Measurements from ENCODE around the gene SH3RF1.

DNA sequence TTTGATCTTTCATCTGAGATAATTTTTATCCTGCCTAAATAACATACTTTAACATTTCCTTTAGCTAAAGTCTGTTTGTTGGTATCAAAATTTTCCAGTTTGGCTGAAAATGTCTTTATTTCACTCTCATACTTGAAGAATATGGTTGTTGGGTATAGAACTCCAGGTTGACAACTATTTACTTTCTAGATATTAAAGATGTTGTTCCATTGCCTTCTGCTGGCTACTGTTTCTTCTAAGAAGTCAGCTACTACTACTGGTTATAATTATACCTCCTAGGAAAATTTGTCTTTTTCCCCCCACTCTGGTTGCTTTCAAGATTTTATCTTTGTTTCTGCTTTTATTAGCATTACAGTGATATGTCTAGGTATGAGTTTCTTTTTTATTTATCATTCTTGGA is 75.7 kb downstream of the SH3RF1 start:
- TF ChIP-seq EZH2 (IDR thresholded peaks at IDR 0.05), result no peak
- TF ChIP-seq, protein P1, sequence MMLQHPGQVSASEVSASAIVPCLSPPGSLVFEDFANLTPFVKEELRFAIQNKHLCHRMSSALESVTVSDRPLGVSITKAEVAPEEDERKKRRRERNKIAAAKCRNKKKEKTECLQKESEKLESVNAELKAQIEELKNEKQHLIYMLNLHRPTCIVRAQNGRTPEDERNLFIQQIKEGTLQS (IDR thresholded peaks at IDR 0.05), result no peak
- TF ChIP-seq, protein P2, sequence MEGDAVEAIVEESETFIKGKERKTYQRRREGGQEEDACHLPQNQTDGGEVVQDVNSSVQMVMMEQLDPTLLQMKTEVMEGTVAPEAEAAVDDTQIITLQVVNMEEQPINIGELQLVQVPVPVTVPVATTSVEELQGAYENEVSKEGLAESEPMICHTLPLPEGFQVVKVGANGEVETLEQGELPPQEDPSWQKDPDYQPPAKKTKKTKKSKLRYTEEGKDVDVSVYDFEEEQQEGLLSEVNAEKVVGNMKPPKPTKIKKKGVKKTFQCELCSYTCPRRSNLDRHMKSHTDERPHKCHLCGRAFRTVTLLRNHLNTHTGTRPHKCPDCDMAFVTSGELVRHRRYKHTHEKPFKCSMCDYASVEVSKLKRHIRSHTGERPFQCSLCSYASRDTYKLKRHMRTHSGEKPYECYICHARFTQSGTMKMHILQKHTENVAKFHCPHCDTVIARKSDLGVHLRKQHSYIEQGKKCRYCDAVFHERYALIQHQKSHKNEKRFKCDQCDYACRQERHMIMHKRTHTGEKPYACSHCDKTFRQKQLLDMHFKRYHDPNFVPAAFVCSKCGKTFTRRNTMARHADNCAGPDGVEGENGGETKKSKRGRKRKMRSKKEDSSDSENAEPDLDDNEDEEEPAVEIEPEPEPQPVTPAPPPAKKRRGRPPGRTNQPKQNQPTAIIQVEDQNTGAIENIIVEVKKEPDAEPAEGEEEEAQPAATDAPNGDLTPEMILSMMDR (IDR thresholded peaks at IDR 0.05 in 2 of 3, conservative IDR thresholded peaks at IDR 0.05 in 1 of 3; ENCODE audit: borderline replicate concordance in 1 of 3, insufficient read depth in 1 of 3, low read depth in 2 of 3, low read length in 2 of 3), result no peak
- no peak for TF ChIP-seq SP1 (IDR thresholded peaks at IDR 0.05; ENCODE audit: low read depth)
- no peak for TF ChIP-seq YY1 (IDR thresholded peaks at IDR 0.05; ENCODE audit: extremely low read depth, insufficient replicate concordance, low read depth, low read length)
- TF ChIP-seq, protein P3, sequence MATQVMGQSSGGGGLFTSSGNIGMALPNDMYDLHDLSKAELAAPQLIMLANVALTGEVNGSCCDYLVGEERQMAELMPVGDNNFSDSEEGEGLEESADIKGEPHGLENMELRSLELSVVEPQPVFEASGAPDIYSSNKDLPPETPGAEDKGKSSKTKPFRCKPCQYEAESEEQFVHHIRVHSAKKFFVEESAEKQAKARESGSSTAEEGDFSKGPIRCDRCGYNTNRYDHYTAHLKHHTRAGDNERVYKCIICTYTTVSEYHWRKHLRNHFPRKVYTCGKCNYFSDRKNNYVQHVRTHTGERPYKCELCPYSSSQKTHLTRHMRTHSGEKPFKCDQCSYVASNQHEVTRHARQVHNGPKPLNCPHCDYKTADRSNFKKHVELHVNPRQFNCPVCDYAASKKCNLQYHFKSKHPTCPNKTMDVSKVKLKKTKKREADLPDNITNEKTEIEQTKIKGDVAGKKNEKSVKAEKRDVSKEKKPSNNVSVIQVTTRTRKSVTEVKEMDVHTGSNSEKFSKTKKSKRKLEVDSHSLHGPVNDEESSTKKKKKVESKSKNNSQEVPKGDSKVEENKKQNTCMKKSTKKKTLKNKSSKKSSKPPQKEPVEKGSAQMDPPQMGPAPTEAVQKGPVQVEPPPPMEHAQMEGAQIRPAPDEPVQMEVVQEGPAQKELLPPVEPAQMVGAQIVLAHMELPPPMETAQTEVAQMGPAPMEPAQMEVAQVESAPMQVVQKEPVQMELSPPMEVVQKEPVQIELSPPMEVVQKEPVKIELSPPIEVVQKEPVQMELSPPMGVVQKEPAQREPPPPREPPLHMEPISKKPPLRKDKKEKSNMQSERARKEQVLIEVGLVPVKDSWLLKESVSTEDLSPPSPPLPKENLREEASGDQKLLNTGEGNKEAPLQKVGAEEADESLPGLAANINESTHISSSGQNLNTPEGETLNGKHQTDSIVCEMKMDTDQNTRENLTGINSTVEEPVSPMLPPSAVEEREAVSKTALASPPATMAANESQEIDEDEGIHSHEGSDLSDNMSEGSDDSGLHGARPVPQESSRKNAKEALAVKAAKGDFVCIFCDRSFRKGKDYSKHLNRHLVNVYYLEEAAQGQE (IDR thresholded peaks at IDR 0.05; ENCODE audit: low read depth), result no peak
